H1 (cell line): ENCODE results near the gene CABP4. TPM values are rescaled to one million over a fixed set of nuclear protein-coding genes. Genes with fewer than 3 reads are reported as not detected.
A peak's percentile ranks its signal among the peaks of the same experiment; 100 is the strongest.

Experiments
- CTCF ChIA-PET: fragments of 300-600 bp; sonication (Branson Sonifier 250); formaldehyde crosslinking; loops from one replicate; lab custom pipeline; 2021; ENCODE audit not compliant: partially characterized antibody; lab: Charles Lee
- POLR2A ChIA-PET: fragments of 300-600 bp; sonication (Branson Sonifier 250); formaldehyde crosslinking; loops from one replicate; lab custom pipeline; 2021; ENCODE audit warnings: inconsistent platforms; ENCODE audit not compliant: partially characterized antibody; lab: Charles Lee
- DNase-seq, 2 experiments: peaks; one replicate each; pipeline versions ENCODE4 v3.0.0 to v3.0.0-alpha.2; 2010 to 2022; ENCODE audit warnings: low spot score in 2 of 2, low read depth in 1 of 2, mixed read lengths in 1 of 2
- FAIRE-seq: peaks from 2 replicates; lab custom pipeline; 2011; peaks lifted over from hg19 to GRCh38; lab: Jason Lieb, UNC
- H2AFZ ChIP-seq: 2 replicates; pipeline ENCODE4 v1.8.1; 2012; ENCODE audit warnings: low read length, inconsistent platforms
- H2AK5ac ChIP-seq: 2 replicates; pipeline ENCODE4 v1.6.1; 2013; ENCODE audit warnings: low read depth, low read length
- H2BK120ac ChIP-seq: replicated peaks from 2 replicates; pipeline ENCODE3; 2013; ENCODE audit warnings: low read depth, low read length, inconsistent platforms
- H2BK12ac ChIP-seq: 2 replicates; pipeline ENCODE4 v1.6.1; 2013; ENCODE audit warnings: low read depth, low read length
- H2BK15ac ChIP-seq: 2 replicates; pipeline ENCODE4 v1.6.1; 2013; ENCODE audit warnings: low read length
- H2BK20ac ChIP-seq: 2 replicates; pipeline ENCODE4 v1.6.1; 2013; ENCODE audit warnings: low read length
- H2BK5ac ChIP-seq: 2 replicates; pipeline ENCODE4 v1.6.1; 2013; ENCODE audit warnings: low read depth, low read length
- H3K14ac ChIP-seq: 2 replicates; pipeline ENCODE4 v1.6.1; 2013; ENCODE audit warnings: inconsistent platforms; ENCODE audit not compliant: insufficient read length
- H3K18ac ChIP-seq: 2 replicates; pipeline ENCODE4 v1.6.1; 2013; ENCODE audit warnings: low read length; ENCODE audit errors: extremely low read depth
- H3K23ac ChIP-seq: 2 replicates; pipeline ENCODE4 v1.6.1; 2013; ENCODE audit warnings: inconsistent platforms; ENCODE audit not compliant: insufficient read length
- H3K23me2 ChIP-seq: 2 replicates; pipeline ENCODE4 v1.6.1; 2013; ENCODE audit warnings: low read depth, low read length
- H3K27ac ChIP-seq: 2 replicates; pipeline ENCODE4 v1.6.1; 2011; ENCODE audit warnings: low read depth, low read length, inconsistent platforms
- H3K27me3 ChIP-seq, 4 experiments: replicated peaks in 1 of 4; 1 replicate in 1 of 4; 2 replicates in 3 of 4; pipeline versions ENCODE4 v1.6.1 to v1.8.1; 2011 to 2013; ENCODE audit warnings: low read length in 3 of 4, mild to moderate bottlenecking in 3 of 4, inconsistent platforms in 2 of 4, mixed read lengths in 2 of 4, moderate library complexity in 1 of 4; ENCODE audit not compliant: control insufficient read depth in 3 of 4, insufficient read depth in 3 of 4; ENCODE audit errors: extremely low read depth in 1 of 4
- H3K36me3 ChIP-seq, 4 experiments: 2 replicates each; pipeline versions ENCODE4 v1.6.1 to v1.8.1; 2011 to 2013; ENCODE audit warnings: mild to moderate bottlenecking in 4 of 4, low read length in 3 of 4, moderate library complexity in 2 of 4, control low read depth in 1 of 4, inconsistent platforms in 1 of 4; ENCODE audit not compliant: insufficient read depth in 4 of 4, control insufficient read depth in 2 of 4
- H3K4ac ChIP-seq: replicated peaks from 2 replicates; pipeline ENCODE3; 2013; ENCODE audit warnings: low read length, low read depth, mixed read lengths, inconsistent platforms; ENCODE audit not compliant: insufficient read length
- H3K4me1 ChIP-seq, 4 experiments: replicated peaks in 1 of 4; 1 replicate in 1 of 4; 2 replicates in 3 of 4; pipeline versions ENCODE4 v1.6.1 to v1.8.1; 2011 to 2013; ENCODE audit warnings: low read length in 3 of 4, inconsistent platforms in 2 of 4, mixed read lengths in 1 of 4; ENCODE audit not compliant: insufficient read depth in 4 of 4, control insufficient read depth in 3 of 4
- H3K4me2 ChIP-seq, 2 experiments: 2 replicates each; pipeline versions ENCODE4 v1.6.1 to v1.8.1; 2011 to 2013; ENCODE audit warnings: low read depth in 2 of 2, low read length in 2 of 2, control low read depth in 1 of 2, inconsistent platforms in 1 of 2, mild to moderate bottlenecking in 1 of 2; ENCODE audit not compliant: insufficient read depth in 1 of 2
- H3K4me3 ChIP-seq, 4 experiments: fragments of 200-600, 300-600 bp in 1 of 4; sonication (generic), shearing (Covaris generic), sonication (Bioruptor Twin) in 1 of 4; 2 replicates each; pipeline versions ENCODE4 v1.5.1 to v1.8.1; 2011 to 2016; ENCODE audit warnings: low read length in 4 of 4, low read depth in 3 of 4, control low read depth in 2 of 4, inconsistent platforms in 2 of 4, mild to moderate bottlenecking in 2 of 4, mixed read lengths in 1 of 4, moderate library complexity in 1 of 4; ENCODE audit not compliant: insufficient read depth in 2 of 4; ENCODE audit errors: extremely low read depth in 1 of 4
- H3K56ac ChIP-seq: replicated peaks from 2 replicates; pipeline ENCODE3; 2013; ENCODE audit warnings: low read depth, mild to moderate bottlenecking, mixed read lengths, low read length, inconsistent platforms; ENCODE audit not compliant: insufficient read length
- H3K79me1 ChIP-seq: 2 replicates; pipeline ENCODE4 v1.6.1; 2013; ENCODE audit warnings: low read depth, low read length, control low read depth
- H3K79me2 ChIP-seq, 2 experiments: 2 replicates each; pipeline versions ENCODE4 v1.6.1 to v1.8.1; 2012 to 2013; ENCODE audit warnings: low read length in 2 of 2, mild to moderate bottlenecking in 2 of 2, inconsistent platforms in 1 of 2; ENCODE audit not compliant: insufficient read depth in 2 of 2, control insufficient read depth in 1 of 2
- H3K9ac ChIP-seq, 4 experiments: replicated peaks in 1 of 4; 1 replicate in 1 of 4; 2 replicates in 3 of 4; pipeline versions ENCODE4 v1.6.1 to v1.8.1; 2011 to 2013; ENCODE audit warnings: low read depth in 3 of 4, low read length in 3 of 4, control low read depth in 2 of 4, mild to moderate bottlenecking in 2 of 4, moderate library complexity in 2 of 4, inconsistent platforms in 1 of 4; ENCODE audit errors: extremely low read depth in 1 of 4
- H3K9me3 ChIP-seq, 2 experiments: 2 replicates each; pipeline versions ENCODE4 v1.6.1 to v1.8.1; 2012 to 2013; ENCODE audit warnings: mild to moderate bottlenecking in 2 of 2, moderate library complexity in 2 of 2, control low read depth in 1 of 2, inconsistent platforms in 1 of 2, low read depth in 1 of 2, low read length in 1 of 2, mixed read lengths in 1 of 2; ENCODE audit not compliant: insufficient read depth in 2 of 2
- H4K20me1 ChIP-seq, 2 experiments: replicated peaks in 1 of 2; 2 replicates each; pipeline versions ENCODE3 to v1.8.1; 2011 to 2013; ENCODE audit warnings: inconsistent platforms in 2 of 2, low read length in 2 of 2, mild to moderate bottlenecking in 1 of 2; ENCODE audit not compliant: insufficient read depth in 2 of 2, control insufficient read depth in 1 of 2
- H4K5ac ChIP-seq: 2 replicates; pipeline ENCODE4 v1.6.1; 2013; ENCODE audit warnings: low read length, low read depth, mixed read lengths, inconsistent platforms; ENCODE audit not compliant: insufficient read length
- H4K8ac ChIP-seq: 2 replicates; pipeline ENCODE4 v1.8.0; 2013; ENCODE audit warnings: mild to moderate bottlenecking, moderate library complexity, low read length, inconsistent platforms; ENCODE audit not compliant: insufficient read depth; ENCODE audit errors: extremely low read depth
- H4K91ac ChIP-seq: replicated peaks from 2 replicates; pipeline ENCODE3; 2013; ENCODE audit warnings: low read length, mixed read lengths, inconsistent platforms; ENCODE audit not compliant: insufficient read length
- FOSL1 ChIP-seq: IDR thresholded peaks from 2 replicates; pipeline ENCODE4 v1.6.1; 2011; ENCODE audit warnings: mild to moderate bottlenecking, low read depth, low read length, moderate library complexity; ENCODE audit not compliant: insufficient read depth
- GTF2F1 ChIP-seq: IDR thresholded peaks from 2 replicates; pipeline ENCODE4 v1.6.1; 2012; ENCODE audit warnings: low read depth, low read length, improper control_type of control experiment, borderline replicate concordance
- RBBP5 ChIP-seq: IDR thresholded peaks from 2 replicates; pipeline ENCODE4 v1.7.1; 2012; ENCODE audit warnings: low read depth, mild to moderate bottlenecking, inconsistent platforms, low read length, moderate library complexity, borderline replicate concordance
- RNF2 ChIP-seq: fragments of 200-900, 300-1000 bp; sonication (generic); IDR thresholded peaks from 2 replicates; pipeline ENCODE4 v1.7.1; 2016; ENCODE audit warnings: borderline replicate concordance, low read depth, mild to moderate bottlenecking, antibody characterized with exemption, low read length; ENCODE audit not compliant: poor library complexity, severe bottlenecking; ENCODE audit errors: missing control alignments
- SIX5 ChIP-seq: IDR thresholded peaks from 2 replicates; pipeline ENCODE4 v1.6.1; 2011; ENCODE audit warnings: mild to moderate bottlenecking, low read depth, low read length
- ZNF274 ChIP-seq: IDR thresholded peaks from 2 replicates; pipeline ENCODE4 v1.7.0; 2012; ENCODE audit warnings: low read length, borderline replicate concordance; ENCODE audit errors: extremely low read depth
- WGBS, 2 experiments: shearing (Covaris generic) in 1 of 2; methylation state at CpG; one replicate each; pipeline versions ENCODE4 v1.1.6 to v1.1.7; 2013 to 2015; ENCODE audit warnings: low lambda C conversion rate in 2 of 2, mixed read lengths in 2 of 2, inconsistent platforms in 1 of 2, low coverage in 1 of 2, missing lambda C conversion rate in 1 of 2; ENCODE audit not compliant: insufficient replicate concordance in 2 of 2, insufficient coverage in 1 of 2, insufficient read length in 1 of 2; ENCODE audit errors: extremely low coverage in 1 of 2, missing lambda C conversion rate in 1 of 2; 5-methylcytosine and 5-hydroxymethylcytosine counted together
- polyA plus RNA-seq, 7 experiments: library from polyadenylated mRNA; depleted of rRNA in 3 of 7; stranded (reverse) in 5 of 7; unstranded in 2 of 7; fragments of >200 nt in 5 of 7; fragments of 200-250 nt in 2 of 7; gene quantifications; 1 replicate in 5 of 7; 2 replicates in 1 of 7; 4 replicates in 1 of 7; pipeline versions ENCODE4 v1.2.1 to v1.2.3, GENCODE V29; 2011 to 2013; ENCODE audit warnings: missing spikeins in 2 of 7, mixed read lengths in 2 of 7
- total RNA-seq: library from RNA; stranded (reverse); fragmentation: NEBNext Ultra II Directional; extraction: Animal tissue kit (Norgen Biotek cat#: 25700); gene quantifications from 2 replicates; pipeline ENCODE4 v1.2.1, GENCODE V29; 2021
- TF ChIP-seq, protein P1 (sequence below): IDR thresholded peaks from 2 replicates; pipeline ENCODE4 v1.6.1; 2011; ENCODE audit warnings: low read depth, mild to moderate bottlenecking, low read length; ENCODE audit not compliant: insufficient read depth
- TF ChIP-seq, protein P2 (sequence below): IDR thresholded peaks from 2 replicates; pipeline ENCODE4 v1.6.1; 2012; ENCODE audit warnings: low read length, inconsistent platforms

CABP4 gene
- total and polyA plus RNA-seq, 2 of the 8 experiments (the other 6 are each of a cell fraction or from before 2014, with no cell fraction given) = not detected

DNA sequence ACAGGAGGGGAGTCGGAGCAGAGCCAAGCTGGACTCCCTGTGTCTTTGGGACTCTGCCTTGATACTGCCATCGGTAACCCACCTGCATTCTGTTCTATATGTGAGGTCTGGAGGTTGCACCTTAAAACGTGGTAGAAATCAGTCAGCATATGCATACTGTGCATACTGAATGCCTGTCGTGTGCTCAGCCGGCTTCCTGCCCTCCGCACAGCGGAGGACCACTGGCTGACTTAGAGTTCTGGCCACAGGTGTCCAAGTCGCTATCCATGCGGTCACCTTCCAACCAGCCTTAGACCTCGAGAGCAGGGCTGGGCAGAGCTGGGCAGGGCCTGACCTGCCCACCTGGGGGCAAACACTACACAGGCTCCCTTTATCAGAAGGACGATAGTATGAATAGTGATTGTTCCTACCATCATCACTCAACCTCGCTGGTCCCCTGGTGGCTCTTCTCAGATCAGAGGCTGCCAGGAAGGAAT, 47.4 kb upstream of the CABP4 start:
- Histone ChIP-seq H3K79me1 (no peaks in the 10 kb centered on the region), H3K23me2 (no peaks in the 10 kb centered on the region), H2BK120ac (no peak overlapping the region), H3K4ac (no peak overlapping the region), H3K56ac (no peak overlapping the region), H4K8ac (no peak overlapping the region), H4K20me1 (no peaks in the 10 kb centered on the region), H3K79me2 (no peaks in the 10 kb centered on the region), H3K18ac (no peak overlapping the region), H2BK15ac (0 out of 2 replicates have a peak overlapping the region, but pooled peaks have one; percentile 46), H4K91ac (no peak overlapping the region), H3K14ac (no peak overlapping the region), H2BK20ac (no peak overlapping the region), H3K9me3 (no peaks in the 10 kb centered on the region), H3K23ac (no peak overlapping the region), H3K36me3 (no peaks in the 10 kb centered on the region), H4K5ac (no peak overlapping the region), H2AK5ac (peak overlapping the region; percentile 1; the same call in 1 of the 2 replicates), H3K27ac (no peak overlapping the region), H3K4me1 (peaks cover 0 to 11% (median 7%) of the 10 kb centered on the region in 4 experiments; a peak in 5 of 7 replicates), H2BK5ac (0 out of 2 replicates have a peak overlapping the region, but pooled peaks have one; percentile 24), H3K9ac (no peak overlapping the region), H3K4me2 (no peak overlapping the region), H2AFZ (no peak overlapping the region), H2BK12ac (no peak overlapping the region), H3K27me3 (peaks cover 0 to 15% (median 5%) of the 10 kb centered on the region in 4 experiments; a peak in 3 of 7 replicates), H3K4me3 (no peak overlapping the region)
- ChIA-PET CTCF (interaction anchor here (0.5 to 1.2 kb wide), 6 partner anchors 9 to 146 kb away, joined by 3 to 6 read pairs (median 4); no protein-coding TSS in a partner anchor), POLR2A (interaction anchor here (0.9 to 1.9 kb wide), 11 partner anchors 10 to 119 kb away, joined by 3 to 8 read pairs (median 3); partner anchors contain the start of genes ANKRD13D, POLD4, PTPRCAP and RAD9A)
- no peak for FAIRE-seq
- 79% methylated on average over 12 of the region's 12 CpGs; no CpG with 5 or more reads in 1 of the 2 experiments for WGBS, 2 experiments
- no peak for DNase-seq
- TF ChIP-seq FOSL1 = no peak
- no peak for TF ChIP-seq SIX5
- no peak for TF ChIP-seq RBBP5
- TF ChIP-seq, protein P1, sequence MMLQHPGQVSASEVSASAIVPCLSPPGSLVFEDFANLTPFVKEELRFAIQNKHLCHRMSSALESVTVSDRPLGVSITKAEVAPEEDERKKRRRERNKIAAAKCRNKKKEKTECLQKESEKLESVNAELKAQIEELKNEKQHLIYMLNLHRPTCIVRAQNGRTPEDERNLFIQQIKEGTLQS = no peak
- TF ChIP-seq GTF2F1 = no peak
- TF ChIP-seq, protein P2, sequence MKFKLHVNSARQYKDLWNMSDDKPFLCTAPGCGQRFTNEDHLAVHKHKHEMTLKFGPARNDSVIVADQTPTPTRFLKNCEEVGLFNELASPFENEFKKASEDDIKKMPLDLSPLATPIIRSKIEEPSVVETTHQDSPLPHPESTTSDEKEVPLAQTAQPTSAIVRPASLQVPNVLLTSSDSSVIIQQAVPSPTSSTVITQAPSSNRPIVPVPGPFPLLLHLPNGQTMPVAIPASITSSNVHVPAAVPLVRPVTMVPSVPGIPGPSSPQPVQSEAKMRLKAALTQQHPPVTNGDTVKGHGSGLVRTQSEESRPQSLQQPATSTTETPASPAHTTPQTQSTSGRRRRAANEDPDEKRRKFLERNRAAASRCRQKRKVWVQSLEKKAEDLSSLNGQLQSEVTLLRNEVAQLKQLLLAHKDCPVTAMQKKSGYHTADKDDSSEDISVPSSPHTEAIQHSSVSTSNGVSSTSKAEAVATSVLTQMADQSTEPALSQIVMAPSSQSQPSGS = no peak
- no peak for TF ChIP-seq RNF2
- no peak for TF ChIP-seq ZNF274
